ENCODE measurements around the gene HEXD. TPM values are rescaled to one million over a fixed set of nuclear protein-coding genes. Genes with fewer than 3 reads are reported as not detected.

HEXD gene
- total and polyA plus RNA-seq, 12 donors, result 8.9 to 292 (median 43.8) TPM

DNA sequence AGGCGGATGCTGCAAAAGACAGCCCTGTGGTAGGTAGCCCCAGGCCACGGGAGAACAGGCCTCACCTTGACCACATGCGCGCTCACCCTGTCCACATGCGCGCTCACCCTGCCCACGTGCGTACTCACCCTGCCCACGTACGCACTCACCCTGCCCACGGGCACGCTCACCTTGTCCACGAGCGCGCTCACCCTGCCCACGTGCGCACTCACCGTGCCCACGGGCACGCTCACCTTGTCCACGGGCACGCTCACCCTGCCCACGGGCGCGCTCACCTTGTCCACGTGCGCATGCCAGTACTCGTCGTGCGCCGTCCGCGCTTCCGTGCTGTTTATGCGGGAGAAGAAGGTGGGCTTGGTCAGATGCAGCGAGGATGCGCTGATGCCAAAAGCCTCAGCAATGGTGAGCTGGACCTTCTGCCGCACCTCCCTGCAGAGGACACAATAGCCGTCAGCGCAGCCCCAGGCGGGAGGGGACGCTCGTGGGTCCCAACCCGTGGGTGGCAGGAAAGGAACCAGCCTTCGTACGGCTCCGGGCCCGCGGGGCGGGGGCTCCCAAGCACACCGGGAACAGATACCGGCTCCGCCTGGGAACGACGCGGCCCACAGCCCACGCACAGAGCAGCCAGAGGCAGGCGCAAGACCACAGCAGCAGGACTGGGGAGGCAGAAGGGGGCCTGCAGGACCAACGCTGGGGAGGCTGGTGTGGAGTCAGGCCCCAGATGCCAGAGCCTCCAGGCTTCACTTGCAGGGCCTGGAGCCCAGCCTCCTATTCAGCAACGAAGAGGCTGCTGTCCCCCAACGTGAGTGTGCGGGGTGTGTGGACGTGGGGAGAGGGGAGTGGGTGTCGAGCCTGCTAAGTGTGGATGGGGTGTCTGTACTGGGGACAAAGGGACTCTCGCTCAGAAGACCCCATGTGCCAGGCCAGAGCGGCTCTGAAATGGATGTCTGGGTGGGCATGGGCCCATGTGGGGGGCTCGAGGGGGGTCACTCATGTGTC is 14.2 kb upstream of the HEXD start:
- TF ChIP-seq, protein P1, sequence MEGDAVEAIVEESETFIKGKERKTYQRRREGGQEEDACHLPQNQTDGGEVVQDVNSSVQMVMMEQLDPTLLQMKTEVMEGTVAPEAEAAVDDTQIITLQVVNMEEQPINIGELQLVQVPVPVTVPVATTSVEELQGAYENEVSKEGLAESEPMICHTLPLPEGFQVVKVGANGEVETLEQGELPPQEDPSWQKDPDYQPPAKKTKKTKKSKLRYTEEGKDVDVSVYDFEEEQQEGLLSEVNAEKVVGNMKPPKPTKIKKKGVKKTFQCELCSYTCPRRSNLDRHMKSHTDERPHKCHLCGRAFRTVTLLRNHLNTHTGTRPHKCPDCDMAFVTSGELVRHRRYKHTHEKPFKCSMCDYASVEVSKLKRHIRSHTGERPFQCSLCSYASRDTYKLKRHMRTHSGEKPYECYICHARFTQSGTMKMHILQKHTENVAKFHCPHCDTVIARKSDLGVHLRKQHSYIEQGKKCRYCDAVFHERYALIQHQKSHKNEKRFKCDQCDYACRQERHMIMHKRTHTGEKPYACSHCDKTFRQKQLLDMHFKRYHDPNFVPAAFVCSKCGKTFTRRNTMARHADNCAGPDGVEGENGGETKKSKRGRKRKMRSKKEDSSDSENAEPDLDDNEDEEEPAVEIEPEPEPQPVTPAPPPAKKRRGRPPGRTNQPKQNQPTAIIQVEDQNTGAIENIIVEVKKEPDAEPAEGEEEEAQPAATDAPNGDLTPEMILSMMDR (IDR thresholded peaks at IDR 0.05), result no peak
- TF ChIP-seq POLR2A (IDR thresholded peaks at IDR 0.05), result no peak
- 94 to 96% (median 95%) methylated on average over 43 to 67 of the region's 67 CpGs for WGBS, 4 donors
- intact Hi-C loops (cut with DNase I), result no loop called here
- H3K27ac ChIP-seq, result no peak overlapping the region
- H3K4me1 ChIP-seq (replicated peaks in 1 of 2), result no peaks in the 10 kb centered on the region
- H3K27me3 ChIP-seq, result no peaks in the 10 kb centered on the region
- H3K4me3 ChIP-seq, result no peak overlapping the region
- peaks cover 0 to 15% of the 10 kb centered on the region in 2 donors for H3K36me3 ChIP-seq (replicated peaks in 1 of 2)
- DNase-seq, result no peak
- no peaks in the 10 kb centered on the region for H3K9me3 ChIP-seq (replicated peaks in 1 of 3)

DNA sequence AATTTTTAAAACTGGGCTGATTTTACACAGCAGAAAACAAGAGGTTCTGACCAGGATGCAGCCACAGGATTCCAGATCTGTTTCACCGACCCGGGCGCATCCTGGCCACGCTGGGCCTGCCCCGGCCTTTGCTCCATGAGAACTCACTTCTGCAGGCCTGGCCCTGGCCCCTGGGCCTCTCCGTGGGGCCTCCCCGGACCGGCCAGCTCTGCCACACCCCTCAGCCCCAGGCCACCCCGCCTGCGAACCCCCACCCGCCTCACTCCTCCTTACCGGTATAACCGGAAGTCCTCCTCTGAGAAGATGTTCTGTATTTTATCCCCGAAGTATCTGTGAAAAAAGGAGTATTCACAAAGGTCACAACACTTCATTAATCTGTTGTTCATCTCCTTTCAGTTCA is 13.1 kb upstream of the HEXD start:
- Histone ChIP-seq H3K27me3 (no peaks in the 10 kb centered on the region), H3K9me3 (replicated peaks in 1 of 3) (no peaks in the 10 kb centered on the region), H3K36me3 (replicated peaks in 1 of 2) (peaks cover 0 to 15% of the 10 kb centered on the region in 2 donors), H3K4me3 (no peak overlapping the region), H3K4me1 (replicated peaks in 1 of 2) (no peaks in the 10 kb centered on the region), H3K27ac (no peak overlapping the region)
- intact Hi-C loops (cut with DNase I), result no loop called here
- TF ChIP-seq, protein P1 (IDR thresholded peaks at IDR 0.05), result no peak
- no peak for TF ChIP-seq POLR2A (IDR thresholded peaks at IDR 0.05)
- DNase-seq, result no peak
- WGBS, 4 donors, result 91 to 96% (median 95%) methylated on average over 5 to 14 of the region's 14 CpGs

DNA sequence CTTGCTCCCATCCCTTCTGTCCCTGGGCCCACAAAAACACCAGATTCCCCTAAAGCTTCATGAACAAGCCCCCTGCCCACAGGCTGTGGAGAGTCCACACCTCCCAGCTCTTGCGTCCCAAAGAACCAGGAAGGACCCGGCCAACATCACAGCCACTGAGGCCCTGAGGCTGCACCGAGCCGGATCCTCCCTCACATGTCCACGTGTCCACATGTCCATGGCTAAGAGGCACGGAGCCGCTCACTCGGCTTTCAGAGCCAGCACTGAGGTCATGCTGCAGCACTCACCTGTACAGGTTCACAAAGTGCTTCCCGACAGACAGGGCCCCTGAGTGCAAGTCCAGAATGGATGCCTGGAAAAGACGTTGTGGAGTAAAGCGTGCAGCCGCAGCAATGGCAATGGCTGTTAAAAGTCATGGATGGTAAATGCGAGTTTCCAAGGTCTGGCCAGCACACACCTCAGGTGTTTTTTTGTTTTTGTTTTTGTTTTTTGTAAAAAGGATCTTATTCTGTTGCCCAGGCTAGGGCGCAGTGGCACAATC is 11.9 kb upstream of the HEXD start:
- WGBS, 4 donors, result 90 to 97% (median 94%) methylated on average over 8 to 14 of the region's 14 CpGs
- Histone ChIP-seq H3K36me3 (replicated peaks in 1 of 2) (peaks cover 0 to 15% of the 10 kb centered on the region in 2 donors), H3K4me3 (no peak overlapping the region), H3K4me1 (replicated peaks in 1 of 2) (no peaks in the 10 kb centered on the region), H3K27ac (no peak overlapping the region), H3K9me3 (replicated peaks in 1 of 3) (no peaks in the 10 kb centered on the region), H3K27me3 (no peaks in the 10 kb centered on the region)
- no peak for DNase-seq
- intact Hi-C loops (cut with DNase I), result no loop called here
- no peak for TF ChIP-seq POLR2A (IDR thresholded peaks at IDR 0.05)
- TF ChIP-seq, protein P1 (IDR thresholded peaks at IDR 0.05), result no peak

DNA sequence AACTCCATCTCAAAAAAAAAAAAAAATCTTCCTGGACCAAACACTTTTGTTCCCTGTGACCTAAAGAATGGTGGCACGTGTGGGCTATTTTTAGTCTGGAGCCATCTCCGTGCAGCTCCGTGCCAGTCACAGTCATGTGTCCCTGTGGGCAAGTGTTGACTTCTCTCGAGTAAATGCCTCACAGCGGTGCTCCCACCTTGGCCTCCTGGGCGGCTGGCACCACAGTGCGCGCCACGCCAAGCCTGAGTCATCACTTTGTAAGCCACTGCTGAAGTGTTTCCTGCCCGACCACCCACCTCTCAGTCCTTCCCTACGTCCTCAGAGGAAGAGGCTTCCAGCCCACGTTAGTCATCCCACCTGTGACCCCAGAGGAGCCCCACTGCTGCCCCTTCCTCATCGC is 10.9 kb upstream of the HEXD start:
- 72 to 90% (median 87%) methylated on average over 11 to 13 of the region's 13 CpGs for WGBS, 4 donors
- intact Hi-C loops (cut with DNase I), result no loop called here
- Histone ChIP-seq H3K4me1 (replicated peaks in 1 of 2) (no peaks in the 10 kb centered on the region), H3K27ac (no peak overlapping the region), H3K4me3 (no peak overlapping the region), H3K36me3 (replicated peaks in 1 of 2) (peaks cover 0 to 15% of the 10 kb centered on the region in 2 donors), H3K9me3 (replicated peaks in 1 of 3) (no peaks in the 10 kb centered on the region), H3K27me3 (no peaks in the 10 kb centered on the region)
- DNase-seq, result no peak
- TF ChIP-seq, protein P1 (IDR thresholded peaks at IDR 0.05), result no peak
- no peak for TF ChIP-seq POLR2A (IDR thresholded peaks at IDR 0.05)
